Measurements from ENCODE around the gene PLD4. TPM values are rescaled to one million over a fixed set of nuclear protein-coding genes. Genes with fewer than 3 reads are reported as not detected.
"Not testable (repeated sequence)": the region's sequence is repeated elsewhere in the genome, so short reads cannot be mapped to it uniquely, and the experiment has no call there.

The PLD4 gene
- total RNA-seq, 1 experiment from 2014 or later = not detected

- DNase-seq (ENCODE audit: low read depth) = no peak
- in situ Hi-C loops (cut with HindIII; ENCODE audit: low pct_unique_long_range_greater_than_20kb, low sequenced_read_pairs) = no loop called here
Observed at GRCh38 chr14:104885031-104885972, 39.4 kb upstream of the PLD4 start.

GRCh38 chr14:104885973-104886689 lies 38.5 kb upstream of the PLD4 start:
- in situ Hi-C loops (cut with HindIII; ENCODE audit: low pct_unique_long_range_greater_than_20kb, low sequenced_read_pairs) = no loop called here

GRCh38 chr14:104886690-104887622 lies 37.7 kb upstream of the PLD4 start:
- no peak for DNase-seq (ENCODE audit: low read depth)
- in situ Hi-C loops (cut with HindIII; ENCODE audit: low pct_unique_long_range_greater_than_20kb, low sequenced_read_pairs) = no loop called here

More at GRCh38 chr14:104885973-104886689, 38.5 kb upstream of the PLD4 start:
- no peak for DNase-seq (ENCODE audit: low read depth)

- no peak for DNase-seq (ENCODE audit: low read depth)
- in situ Hi-C loops (cut with HindIII; ENCODE audit: low pct_unique_long_range_greater_than_20kb, low sequenced_read_pairs) = no loop called here
Observed at GRCh38 chr14:104887623-104888488, 36.8 kb upstream of the PLD4 start.

GRCh38 chr14:104888489-104889374 lies 35.9 kb upstream of the PLD4 start:
- DNase-seq (ENCODE audit: low read depth) = no peak
- in situ Hi-C loops (cut with HindIII; ENCODE audit: low pct_unique_long_range_greater_than_20kb, low sequenced_read_pairs) = no loop called here

GRCh38 chr14:104889375-104889757 lies 35.3 kb upstream of the PLD4 start:
- DNase-seq (ENCODE audit: low read depth) = no peak
- in situ Hi-C loops (cut with HindIII; ENCODE audit: low pct_unique_long_range_greater_than_20kb, low sequenced_read_pairs) = no loop called here

- in situ Hi-C loops (cut with HindIII; ENCODE audit: low pct_unique_long_range_greater_than_20kb, low sequenced_read_pairs); DNase-seq (ENCODE audit: low read depth): not testable (repeated sequence)
Observed at GRCh38 chr14:104890292-104890691, 34.4 kb upstream of the PLD4 start.

GRCh38 chr14:104891121-104891551 lies 33.5 kb upstream of the PLD4 start:
- in situ Hi-C loops (cut with HindIII; ENCODE audit: low pct_unique_long_range_greater_than_20kb, low sequenced_read_pairs) = no loop called here
- DNase-seq (ENCODE audit: low read depth) = no peak

- in situ Hi-C loops (cut with HindIII; ENCODE audit: low pct_unique_long_range_greater_than_20kb, low sequenced_read_pairs) = no loop called here
- no peak for DNase-seq (ENCODE audit: low read depth)
Observed at GRCh38 chr14:104891664-104892530, 32.8 kb upstream of the PLD4 start.

- DNase-seq (ENCODE audit: low read depth) = no peak
- in situ Hi-C loops (cut with HindIII; ENCODE audit: low pct_unique_long_range_greater_than_20kb, low sequenced_read_pairs) = no loop called here
Observed at GRCh38 chr14:104892531-104893434, 31.9 kb upstream of the PLD4 start.

- DNase-seq (ENCODE audit: low read depth) = no peak
- in situ Hi-C loops (cut with HindIII; ENCODE audit: low pct_unique_long_range_greater_than_20kb, low sequenced_read_pairs) = no loop called here
Observed at GRCh38 chr14:104893435-104894207, 31.1 kb upstream of the PLD4 start.

GRCh38 chr14:104894331-104895206 lies 30.1 kb upstream of the PLD4 start:
- in situ Hi-C loops (cut with HindIII; ENCODE audit: low pct_unique_long_range_greater_than_20kb, low sequenced_read_pairs) = no loop called here
- no peak for DNase-seq (ENCODE audit: low read depth)

GRCh38 chr14:104895207-104895785 lies 29.4 kb upstream of the PLD4 start:
- DNase-seq (ENCODE audit: low read depth) = no peak
- in situ Hi-C loops (cut with HindIII; ENCODE audit: low pct_unique_long_range_greater_than_20kb, low sequenced_read_pairs) = no loop called here
